H1 (cell line): ENCODE data around the gene YBX2. TPM values are rescaled to one million over a fixed set of nuclear protein-coding genes. Genes with fewer than 3 reads are reported as not detected.

Source experiments
- ASH2L ChIP-seq: fragments of 200-600, 300-600 bp; sonication (generic); IDR thresholded peaks from one replicate; pipeline ENCODE4 v1.7.1; 2017; ENCODE audit warnings: low read length
- BRCA1 ChIP-seq: IDR thresholded peaks from 2 replicates; pipeline ENCODE4 v1.6.1; 2012; ENCODE audit warnings: low read depth, low read length, improper control_type of control experiment
- CBX8 ChIP-seq: fragments of 300-800, 300-1000 bp; sonication (generic); IDR thresholded peaks from 2 replicates; pipeline ENCODE4 v1.7.1; 2016; ENCODE audit warnings: low read depth, low read length, borderline replicate concordance
- EGR1 ChIP-seq: IDR thresholded peaks from 2 replicates; pipeline ENCODE4 v1.6.1; 2011; ENCODE audit warnings: low read depth, low read length, borderline replicate concordance
- FOSL1 ChIP-seq: IDR thresholded peaks from 2 replicates; pipeline ENCODE4 v1.6.1; 2011; ENCODE audit warnings: mild to moderate bottlenecking, low read depth, low read length, moderate library complexity; ENCODE audit not compliant: insufficient read depth
- KDM1A ChIP-seq: fragments of 200-600, 300-600 bp; sonication (generic); IDR thresholded peaks from 2 replicates; pipeline ENCODE4 v1.7.1; 2016; ENCODE audit warnings: mild to moderate bottlenecking, low read length, borderline replicate concordance
- KDM5A ChIP-seq: fragments of 200-600 bp; IDR thresholded peaks from 2 replicates; pipeline ENCODE4 v1.7.1; 2012; ENCODE audit warnings: mild to moderate bottlenecking, low read length, inconsistent platforms, mixed read lengths
- NRF1 ChIP-seq: IDR thresholded peaks from 2 replicates; pipeline ENCODE4 v1.6.1; 2011; ENCODE audit warnings: mild to moderate bottlenecking, low read depth, low read length, improper control_type of control experiment
- RBBP5 ChIP-seq: IDR thresholded peaks from 2 replicates; pipeline ENCODE4 v1.7.1; 2012; ENCODE audit warnings: low read depth, mild to moderate bottlenecking, inconsistent platforms, low read length, moderate library complexity, borderline replicate concordance
- RFX5 ChIP-seq: IDR thresholded peaks from 2 replicates; pipeline ENCODE4 v1.6.1; 2011; ENCODE audit warnings: low read depth, low read length, improper control_type of control experiment, borderline replicate concordance
- SP1 ChIP-seq: IDR thresholded peaks from 2 replicates; pipeline ENCODE4 v1.6.1; 2011; ENCODE audit warnings: low read depth, low read length
- SP2 ChIP-seq: IDR thresholded peaks from 2 replicates; pipeline ENCODE4 v1.6.1; 2012; ENCODE audit warnings: mild to moderate bottlenecking, low read length, inconsistent platforms
- TBP ChIP-seq: IDR thresholded peaks from 2 replicates; pipeline ENCODE4 v1.6.1; 2011; ENCODE audit warnings: low read depth, low read length, improper control_type of control experiment
- TCF12 ChIP-seq: IDR thresholded peaks from 2 replicates; pipeline ENCODE4 v1.6.1; 2011; ENCODE audit warnings: low read depth, mild to moderate bottlenecking, low read length
- polyA plus RNA-seq, 7 experiments: library from polyadenylated mRNA; depleted of rRNA in 3 of 7; stranded (reverse) in 5 of 7; unstranded in 2 of 7; fragments of >200 nt in 5 of 7; fragments of 200-250 nt in 2 of 7; gene quantifications; 1 replicate in 5 of 7; 2 replicates in 1 of 7; 4 replicates in 1 of 7; pipeline versions ENCODE4 v1.2.1 to v1.2.3, GENCODE V29; 2011 to 2013; ENCODE audit warnings: missing spikeins in 2 of 7, mixed read lengths in 2 of 7
- total RNA-seq: library from RNA; stranded (reverse); fragmentation: NEBNext Ultra II Directional; extraction: Animal tissue kit (Norgen Biotek cat#: 25700); gene quantifications from 2 replicates; pipeline ENCODE4 v1.2.1, GENCODE V29; 2021
- TF ChIP-seq, protein P1 (sequence below): IDR thresholded peaks from 2 replicates; pipeline ENCODE4 v1.6.1; 2012; ENCODE audit warnings: low read length, inconsistent platforms

Gene YBX2
- total and polyA plus RNA-seq, 2 of the 8 experiments (the other 6 are each of a cell fraction or from before 2014, with no cell fraction given), result 19.2 to 30.5 TPM

DNA sequence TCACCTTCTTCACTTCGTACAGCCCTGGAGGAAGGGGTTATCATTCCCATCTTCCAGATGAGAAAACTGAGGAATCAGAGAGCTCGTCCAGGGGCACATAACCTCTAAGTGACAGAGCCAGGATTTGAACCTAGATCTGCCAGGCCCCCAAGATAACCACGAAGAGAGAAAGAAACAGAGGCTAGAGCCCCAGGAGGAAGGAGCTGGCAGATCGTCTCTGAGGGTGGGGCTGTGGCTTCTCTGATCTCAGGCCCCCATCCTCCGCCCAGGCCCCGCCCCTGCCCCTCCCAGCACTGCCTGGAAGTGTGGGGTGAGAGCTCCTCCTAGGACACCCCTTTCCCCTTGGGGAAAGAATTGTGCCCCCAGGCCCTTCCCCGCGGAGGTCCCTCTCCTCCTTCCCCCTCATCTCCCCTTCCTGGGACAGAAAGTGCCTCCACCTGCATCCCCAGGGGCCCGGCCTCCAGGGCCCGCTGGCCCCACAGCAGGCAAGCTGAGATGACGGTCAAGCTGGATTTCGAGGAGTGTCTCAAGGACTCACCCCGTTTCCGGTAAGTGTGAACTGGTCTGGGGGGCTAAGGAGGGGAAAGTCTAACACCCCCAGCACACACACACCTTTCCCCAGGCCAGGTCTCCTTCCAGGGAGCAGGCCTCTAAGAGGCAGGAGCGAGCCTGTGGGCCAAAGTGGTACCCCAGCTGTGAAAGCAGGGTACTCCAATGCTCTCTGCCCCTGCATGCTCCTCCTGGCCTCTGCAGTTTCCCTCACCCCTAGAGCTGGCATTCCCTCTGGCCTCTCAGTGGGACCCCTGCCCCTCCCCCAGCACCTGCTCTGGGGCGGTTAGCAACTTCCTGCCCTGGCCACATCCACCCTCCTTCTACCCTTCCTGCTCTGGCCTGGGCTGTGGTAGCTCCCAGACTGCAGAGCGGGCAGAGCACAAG is 42.1 kb upstream of the YBX2 start, which contains the start of gene ACAP1 (continued):
- TF ChIP-seq SP1 (peak; percentile 67; the same call in 1 of the 2 replicates), BRCA1 (no peak), RFX5 (no peak), TCF12 (peak; percentile 56; the same call in 1 of the 2 replicates), FOSL1 (no peak), CBX8 (no peak), RBBP5 (peak; percentile 94; the same call in 1 of the 2 replicates), ASH2L (peak; percentile 85), SP2 (no peak), EGR1 (no peak), KDM1A (peak; percentile 67; the same call in 1 of the 2 replicates), TBP (0 out of 2 replicates have a peak, but pooled peaks have one; percentile 20), KDM5A (no peak), NRF1 (no peak)
- TF ChIP-seq, protein P1, sequence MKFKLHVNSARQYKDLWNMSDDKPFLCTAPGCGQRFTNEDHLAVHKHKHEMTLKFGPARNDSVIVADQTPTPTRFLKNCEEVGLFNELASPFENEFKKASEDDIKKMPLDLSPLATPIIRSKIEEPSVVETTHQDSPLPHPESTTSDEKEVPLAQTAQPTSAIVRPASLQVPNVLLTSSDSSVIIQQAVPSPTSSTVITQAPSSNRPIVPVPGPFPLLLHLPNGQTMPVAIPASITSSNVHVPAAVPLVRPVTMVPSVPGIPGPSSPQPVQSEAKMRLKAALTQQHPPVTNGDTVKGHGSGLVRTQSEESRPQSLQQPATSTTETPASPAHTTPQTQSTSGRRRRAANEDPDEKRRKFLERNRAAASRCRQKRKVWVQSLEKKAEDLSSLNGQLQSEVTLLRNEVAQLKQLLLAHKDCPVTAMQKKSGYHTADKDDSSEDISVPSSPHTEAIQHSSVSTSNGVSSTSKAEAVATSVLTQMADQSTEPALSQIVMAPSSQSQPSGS, result no peak
